ENCODE results near the gene PLXNB2. TPM values are rescaled to one million over a fixed set of nuclear protein-coding genes. Genes with fewer than 3 reads are reported as not detected.

Gene PLXNB2
- total RNA-seq, 1 experiment from 2014 or later = 227 TPM

DNA sequence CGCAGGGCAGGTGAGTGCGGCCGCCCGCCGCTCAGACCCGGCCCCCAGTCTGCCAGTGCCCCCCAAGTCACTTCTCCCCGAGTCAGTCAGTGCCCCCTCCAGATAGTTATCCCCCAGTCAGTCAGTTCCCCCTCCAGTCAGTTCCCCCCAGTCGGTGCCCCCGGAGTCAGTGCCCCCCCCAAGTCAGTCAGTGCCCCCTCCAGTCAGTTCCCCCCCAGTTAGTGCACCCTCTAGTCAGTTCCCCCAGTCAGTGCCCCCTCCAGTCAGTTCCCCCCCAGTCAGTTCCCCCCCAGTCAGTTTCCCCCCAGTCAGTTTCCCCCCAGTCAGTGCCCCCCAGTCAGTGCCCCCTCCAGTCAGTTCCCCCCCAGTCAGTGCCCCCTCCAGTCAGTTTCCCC is 36.1 kb upstream of the PLXNB2 start:
- DNase-seq (ENCODE audit: low read depth, low spot score) = no peak
- intact Hi-C loops (cut with micrococcal nuclease; ENCODE audit: unreplicated experiment) (loop anchor here (5.0 kb wide), 1 partner anchor 71 kb away; the partner anchor contains the start of gene MAPK11), in situ Hi-C loops (cut with HindIII; ENCODE audit: low pct_unique_long_range_greater_than_20kb, low sequenced_read_pairs) (no loop called here)
- ChIA-PET CTCF (no interaction called here), POLR2A (no interaction called here)
- Histone ChIP-seq H3K9me3 (ENCODE audit: control insufficient read depth, insufficient read depth, low read depth, low read length) (no peaks in the 10 kb centered on the region), H3K36me3 (ENCODE audit: control insufficient read depth, insufficient read depth, low read length) (no peaks in the 10 kb centered on the region; the same call in 1 of the 2 replicates), H3K4me3 (ENCODE audit: low read depth in 2 of 2, low read length in 2 of 2) (peak overlapping the region; percentile 55 to 64), H3K4me1 (ENCODE audit: control insufficient read depth, insufficient read depth, low read length) (peaks cover 3% of the 10 kb centered on the region; the same call in 1 of the 2 replicates), H3K27me3 (ENCODE audit: control insufficient read depth, insufficient read depth, low read length) (no peaks in the 10 kb centered on the region), H3K27ac (ENCODE audit: low read length) (peak overlapping the region; percentile 51; the same call in 1 of the 2 replicates)
- BruUV-seq (replicated peaks) = no TSS peak
- TF ChIP-seq, protein P1, sequence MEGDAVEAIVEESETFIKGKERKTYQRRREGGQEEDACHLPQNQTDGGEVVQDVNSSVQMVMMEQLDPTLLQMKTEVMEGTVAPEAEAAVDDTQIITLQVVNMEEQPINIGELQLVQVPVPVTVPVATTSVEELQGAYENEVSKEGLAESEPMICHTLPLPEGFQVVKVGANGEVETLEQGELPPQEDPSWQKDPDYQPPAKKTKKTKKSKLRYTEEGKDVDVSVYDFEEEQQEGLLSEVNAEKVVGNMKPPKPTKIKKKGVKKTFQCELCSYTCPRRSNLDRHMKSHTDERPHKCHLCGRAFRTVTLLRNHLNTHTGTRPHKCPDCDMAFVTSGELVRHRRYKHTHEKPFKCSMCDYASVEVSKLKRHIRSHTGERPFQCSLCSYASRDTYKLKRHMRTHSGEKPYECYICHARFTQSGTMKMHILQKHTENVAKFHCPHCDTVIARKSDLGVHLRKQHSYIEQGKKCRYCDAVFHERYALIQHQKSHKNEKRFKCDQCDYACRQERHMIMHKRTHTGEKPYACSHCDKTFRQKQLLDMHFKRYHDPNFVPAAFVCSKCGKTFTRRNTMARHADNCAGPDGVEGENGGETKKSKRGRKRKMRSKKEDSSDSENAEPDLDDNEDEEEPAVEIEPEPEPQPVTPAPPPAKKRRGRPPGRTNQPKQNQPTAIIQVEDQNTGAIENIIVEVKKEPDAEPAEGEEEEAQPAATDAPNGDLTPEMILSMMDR (IDR thresholded peaks at IDR 0.05) = no peak
- no peak for TF ChIP-seq SIN3A (IDR thresholded peaks at IDR 0.05; ENCODE audit: borderline replicate concordance, insufficient read depth, low read depth, low read length)
- TF ChIP-seq, protein P2, sequence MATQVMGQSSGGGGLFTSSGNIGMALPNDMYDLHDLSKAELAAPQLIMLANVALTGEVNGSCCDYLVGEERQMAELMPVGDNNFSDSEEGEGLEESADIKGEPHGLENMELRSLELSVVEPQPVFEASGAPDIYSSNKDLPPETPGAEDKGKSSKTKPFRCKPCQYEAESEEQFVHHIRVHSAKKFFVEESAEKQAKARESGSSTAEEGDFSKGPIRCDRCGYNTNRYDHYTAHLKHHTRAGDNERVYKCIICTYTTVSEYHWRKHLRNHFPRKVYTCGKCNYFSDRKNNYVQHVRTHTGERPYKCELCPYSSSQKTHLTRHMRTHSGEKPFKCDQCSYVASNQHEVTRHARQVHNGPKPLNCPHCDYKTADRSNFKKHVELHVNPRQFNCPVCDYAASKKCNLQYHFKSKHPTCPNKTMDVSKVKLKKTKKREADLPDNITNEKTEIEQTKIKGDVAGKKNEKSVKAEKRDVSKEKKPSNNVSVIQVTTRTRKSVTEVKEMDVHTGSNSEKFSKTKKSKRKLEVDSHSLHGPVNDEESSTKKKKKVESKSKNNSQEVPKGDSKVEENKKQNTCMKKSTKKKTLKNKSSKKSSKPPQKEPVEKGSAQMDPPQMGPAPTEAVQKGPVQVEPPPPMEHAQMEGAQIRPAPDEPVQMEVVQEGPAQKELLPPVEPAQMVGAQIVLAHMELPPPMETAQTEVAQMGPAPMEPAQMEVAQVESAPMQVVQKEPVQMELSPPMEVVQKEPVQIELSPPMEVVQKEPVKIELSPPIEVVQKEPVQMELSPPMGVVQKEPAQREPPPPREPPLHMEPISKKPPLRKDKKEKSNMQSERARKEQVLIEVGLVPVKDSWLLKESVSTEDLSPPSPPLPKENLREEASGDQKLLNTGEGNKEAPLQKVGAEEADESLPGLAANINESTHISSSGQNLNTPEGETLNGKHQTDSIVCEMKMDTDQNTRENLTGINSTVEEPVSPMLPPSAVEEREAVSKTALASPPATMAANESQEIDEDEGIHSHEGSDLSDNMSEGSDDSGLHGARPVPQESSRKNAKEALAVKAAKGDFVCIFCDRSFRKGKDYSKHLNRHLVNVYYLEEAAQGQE (IDR thresholded peaks at IDR 0.05; ENCODE audit: insufficient read depth in 1 of 2, low read depth in 2 of 2, low read length in 1 of 2) = no peak
- no peak for TF ChIP-seq TCF7L2 (IDR thresholded peaks at IDR 0.05; ENCODE audit: low read depth, low read length)
- no peak for TF ChIP-seq POLR2AphosphoS5 (IDR thresholded peaks at IDR 0.05; ENCODE audit: low read depth, low read length)
- no peak for ATAC-seq

DNA sequence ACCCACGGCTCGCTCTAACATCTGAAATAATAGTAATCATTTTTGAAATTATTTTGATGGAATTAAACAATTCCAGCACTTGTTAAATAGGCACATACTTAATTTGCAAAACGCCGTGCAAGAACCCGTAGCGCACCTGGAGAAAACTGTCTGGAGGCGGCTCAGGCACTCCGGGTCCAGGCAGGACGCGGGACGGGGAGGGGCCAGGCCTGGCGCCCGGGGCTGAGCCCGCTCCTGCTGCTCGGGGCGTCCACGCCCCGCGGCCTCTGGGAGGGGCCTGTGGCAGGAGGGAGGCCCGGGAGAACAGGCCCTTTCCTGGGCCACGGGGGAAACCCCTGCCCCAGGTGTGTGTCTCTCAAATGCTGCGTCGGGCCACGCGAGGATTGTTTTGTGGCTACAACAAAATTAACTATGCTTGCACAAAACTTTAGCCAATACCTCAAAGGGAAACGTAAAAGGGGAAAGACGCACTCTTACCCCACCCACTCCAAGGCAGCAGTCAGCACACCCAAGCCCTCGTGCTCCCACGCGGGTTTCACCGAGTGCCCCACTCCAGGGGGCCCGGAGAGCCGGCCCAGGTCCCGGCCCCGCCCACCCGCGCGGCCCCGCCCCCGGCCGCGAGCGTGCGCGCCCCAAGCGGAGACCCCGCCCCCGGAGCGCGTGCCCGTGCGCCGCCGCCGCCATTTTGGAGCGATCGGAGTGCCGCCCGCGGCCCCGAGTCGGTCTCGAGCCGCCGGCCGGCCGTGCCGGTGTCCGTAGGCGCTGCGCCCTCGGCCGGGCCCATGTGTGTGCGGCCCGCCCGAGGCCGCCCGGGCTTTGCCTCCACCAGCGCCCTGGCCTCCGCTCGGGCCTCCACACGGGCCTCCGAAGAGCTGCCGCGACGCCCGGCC is 35.5 kb upstream of the PLXNB2 start, which contains the start of gene PPP6R2:
Gene PPP6R2, plus strand, starts transcription at position 677 of the 890 bp plus-strand sequence. CDS start 50,582 bp downstream, outside the sequence.
- ATAC-seq = peak; percentile 91

More for the DNA sequence above, 35.5 kb upstream of the PLXNB2 start, which contains the start of gene PPP6R2:
- ChIA-PET CTCF (interaction anchor here (1.4 kb wide), 1 partner anchor 90 kb away, joined by 5 read pairs; no protein-coding TSS in a partner anchor), POLR2A (no interaction called here)
- no TSS peak for BruUV-seq (replicated peaks)
- Histone ChIP-seq H3K4me1 (ENCODE audit: control insufficient read depth, insufficient read depth, low read length) (peaks cover 3% of the 10 kb centered on the region; the same call in 1 of the 2 replicates), H3K4me3 (ENCODE audit: low read depth in 2 of 2, low read length in 2 of 2) (peak within 1 kb of the TSS; percentile 64 to 70), H3K27ac (ENCODE audit: low read length) (peak within 1 kb of the TSS; percentile 81), H3K27me3 (ENCODE audit: control insufficient read depth, insufficient read depth, low read length) (no peaks in the 10 kb centered on the region), H3K9me3 (ENCODE audit: control insufficient read depth, insufficient read depth, low read depth, low read length) (no peaks in the 10 kb centered on the region), H3K36me3 (ENCODE audit: control insufficient read depth, insufficient read depth, low read length) (no peaks in the 10 kb centered on the region; the same call in 1 of the 2 replicates)
- in situ Hi-C loops (cut with HindIII; ENCODE audit: low pct_unique_long_range_greater_than_20kb, low sequenced_read_pairs) (no loop called here), intact Hi-C loops (cut with micrococcal nuclease; ENCODE audit: unreplicated experiment) (loop anchor here (5.0 kb wide), 1 partner anchor 71 kb away; the partner anchor contains the start of gene MAPK11)
- TF ChIP-seq, protein P1 (IDR thresholded peaks at IDR 0.05) = no peak; the same call in 1 of the 2 replicates
- TF ChIP-seq, protein P2 (IDR thresholded peaks at IDR 0.05; ENCODE audit: insufficient read depth in 1 of 2, low read depth in 2 of 2, low read length in 1 of 2) = no peak
- TF ChIP-seq POLR2AphosphoS5 (IDR thresholded peaks at IDR 0.05; ENCODE audit: low read depth, low read length) (0 out of 2 replicates have a peak, but pooled peaks have one; percentile 38), TCF7L2 (IDR thresholded peaks at IDR 0.05; ENCODE audit: low read depth, low read length) (no peak), SIN3A (IDR thresholded peaks at IDR 0.05; ENCODE audit: borderline replicate concordance, insufficient read depth, low read depth, low read length) (no peak)
- no peak for DNase-seq (ENCODE audit: low read depth, low spot score)

Measured in Panc1 (cell line).